ENCODE data around the gene ERICH3.
"Not testable (repeated sequence)": the region's sequence is repeated elsewhere in the genome, so short reads cannot be mapped to it uniquely, and the experiment has no call there.

The ERICH3 gene

GRCh38 chr1:74681001-74681400 is 7.4 kb upstream of the ERICH3 start:
- DNase-seq, result no peak

DNA sequence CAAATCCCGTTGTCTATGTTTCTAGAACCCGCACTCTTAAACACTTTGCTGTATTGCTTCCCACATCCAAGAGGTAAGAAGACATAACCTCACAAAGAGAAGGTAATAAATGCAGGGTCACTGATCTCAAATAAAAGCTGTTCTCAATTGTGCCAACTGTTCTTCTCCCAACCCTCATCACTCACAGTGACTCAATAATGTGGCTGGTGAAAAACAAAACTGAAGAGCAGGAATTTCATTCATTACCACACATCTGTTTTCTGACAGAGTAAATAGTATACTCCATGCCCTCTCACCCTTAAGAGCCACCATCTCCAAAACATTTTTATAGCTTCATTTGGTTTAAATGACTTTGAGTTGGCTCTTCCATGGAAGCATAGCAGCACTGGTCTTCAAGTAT is 6.2 kb upstream of the ERICH3 start:
- DNase-seq, result no peak

GRCh38 chr1:74677926-74678325 is 4.3 kb upstream of the ERICH3 start:
- DNase-seq, result no peak

- DNase-seq, result no peak
Observed at GRCh38 chr1:74674278-74675048, 871 bp upstream of the ERICH3 start.

DNA sequence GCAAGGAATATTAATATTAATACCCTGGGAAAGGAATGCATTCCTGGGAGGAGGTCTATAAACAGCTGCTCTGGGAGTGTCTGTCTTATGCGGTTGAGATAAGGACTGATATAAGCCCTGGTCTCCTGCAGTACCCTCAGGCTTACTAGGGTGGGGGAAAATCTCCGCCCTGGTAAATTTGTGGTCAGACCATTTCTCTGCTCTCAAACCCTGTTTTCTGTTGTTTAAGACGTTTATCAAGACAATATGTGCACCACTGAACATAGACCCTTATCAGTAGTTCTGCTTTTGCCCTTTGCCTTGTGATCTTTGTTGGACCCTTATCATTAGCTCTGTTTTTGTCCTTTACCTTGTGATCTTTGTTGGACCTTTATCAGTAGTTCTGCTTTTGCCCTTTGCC is 2.7 kb downstream of the ERICH3 start:
- DNase-seq, result not testable (repeated sequence)

GRCh38 chr1:74654708-74655107 is 18.9 kb downstream of the ERICH3 start:
- DNase-seq, result no peak

DNA sequence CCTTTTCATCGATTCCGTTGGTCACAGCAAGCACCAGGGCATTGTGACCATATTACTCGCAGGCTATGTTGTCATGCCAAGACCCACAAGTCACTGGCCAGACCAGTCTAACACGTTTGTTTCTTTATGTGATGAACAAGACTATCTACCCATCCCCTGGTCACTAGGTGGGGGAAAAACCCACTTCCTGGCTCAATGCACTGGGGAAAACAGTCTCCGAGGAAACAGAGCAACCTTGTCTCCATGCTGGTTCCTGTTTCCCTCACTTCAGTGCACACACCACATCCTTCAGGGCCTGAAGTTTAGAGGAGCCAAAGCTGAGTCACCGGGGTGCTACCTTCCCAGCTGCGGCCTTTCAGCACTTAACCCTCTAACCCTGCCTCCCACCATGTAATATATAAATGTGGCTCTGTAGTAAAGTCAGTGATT is 20.9 kb downstream of the ERICH3 start:
- no peak for DNase-seq

- no peak for DNase-seq
Observed at GRCh38 chr1:74650561-74650960, 23.0 kb downstream of the ERICH3 start.

DNA sequence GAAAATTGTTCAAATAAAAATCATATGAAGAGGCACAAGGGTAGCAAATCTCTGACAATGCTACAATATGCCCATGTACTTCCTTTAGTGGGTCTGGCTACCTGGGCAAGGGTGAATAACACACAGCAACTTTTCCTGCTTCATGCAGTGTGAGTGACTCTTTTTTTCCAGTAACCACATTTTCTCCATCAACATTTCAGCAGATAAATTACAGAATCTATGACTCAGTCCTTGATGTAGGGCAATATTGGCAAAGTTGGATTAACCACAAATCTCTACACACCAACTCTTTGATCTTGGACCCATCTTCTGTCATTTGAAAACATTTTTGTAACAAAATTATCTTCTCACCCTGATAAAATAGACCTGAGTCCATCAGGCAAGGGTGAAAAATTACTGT is 31.7 kb downstream of the ERICH3 start:
- DNase-seq, result no peak

- no peak for DNase-seq
Observed at GRCh38 chr1:74641161-74641560, 32.4 kb downstream of the ERICH3 start.

DNA sequence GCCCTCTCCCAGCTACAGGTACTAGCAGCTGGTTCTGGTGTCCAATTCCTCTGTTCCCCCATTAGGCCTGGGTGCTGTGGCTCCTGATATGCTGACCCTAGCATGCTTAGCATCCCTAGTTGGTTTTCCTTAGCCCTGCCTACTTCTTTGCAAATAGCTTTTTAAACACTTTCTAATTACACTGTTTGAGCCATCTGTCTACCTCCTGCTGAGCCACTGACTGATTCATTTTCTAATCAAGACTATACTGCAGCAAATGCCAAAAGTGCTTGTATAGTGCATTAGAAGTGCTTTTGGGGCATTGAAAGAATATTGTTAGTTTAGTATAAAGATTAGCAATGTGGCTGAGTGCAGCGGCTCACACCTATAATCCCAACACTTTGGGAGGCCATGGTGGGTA is 36.3 kb downstream of the ERICH3 start:
- no peak for DNase-seq

- no peak for DNase-seq
Observed at GRCh38 chr1:74629283-74629682, 44.3 kb downstream of the ERICH3 start.

DNA sequence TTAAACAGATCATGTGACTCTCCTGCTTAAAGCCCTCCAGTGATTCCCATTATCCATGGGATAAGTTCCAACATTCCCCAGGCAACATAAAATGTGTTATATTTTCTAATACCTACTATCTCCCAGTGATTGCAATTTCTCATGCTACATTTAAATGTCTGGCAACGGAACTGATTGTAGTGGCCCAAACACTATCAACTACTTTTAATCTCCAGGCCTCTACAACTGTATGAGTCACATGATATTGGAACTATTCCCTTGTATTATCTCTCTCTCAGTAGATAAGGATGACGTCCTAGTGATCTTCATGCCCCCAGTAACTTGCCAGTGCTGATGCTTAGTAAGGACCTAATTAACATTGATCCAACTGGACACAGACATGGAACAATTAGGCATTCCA is 49.9 kb downstream of the ERICH3 start:
- DNase-seq, result no peak

- DNase-seq, result no peak
Observed at GRCh38 chr1:74620242-74620641, 53.4 kb downstream of the ERICH3 start.

DNA sequence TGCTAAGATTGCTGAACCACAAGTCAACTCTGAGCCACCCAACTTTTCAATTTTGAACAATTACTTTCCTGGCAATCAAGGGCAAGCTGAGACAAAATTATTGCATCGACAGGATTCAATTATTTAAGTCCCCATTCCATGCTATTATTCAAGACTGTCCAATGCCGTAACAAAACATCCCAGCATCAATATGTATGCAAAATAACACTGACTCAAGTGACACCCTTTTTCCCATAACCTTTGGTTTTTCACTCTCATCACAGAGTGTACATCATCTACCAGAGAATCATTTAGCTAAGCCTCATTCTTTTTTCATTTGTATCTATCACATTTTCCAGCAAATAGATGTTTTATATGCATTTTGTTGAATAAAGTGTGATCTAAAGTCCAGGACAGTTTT is 54.6 kb downstream of the ERICH3 start:
- no peak for DNase-seq

GRCh38 chr1:74613894-74614293 is 59.7 kb downstream of the ERICH3 start:
- no peak for DNase-seq

DNA sequence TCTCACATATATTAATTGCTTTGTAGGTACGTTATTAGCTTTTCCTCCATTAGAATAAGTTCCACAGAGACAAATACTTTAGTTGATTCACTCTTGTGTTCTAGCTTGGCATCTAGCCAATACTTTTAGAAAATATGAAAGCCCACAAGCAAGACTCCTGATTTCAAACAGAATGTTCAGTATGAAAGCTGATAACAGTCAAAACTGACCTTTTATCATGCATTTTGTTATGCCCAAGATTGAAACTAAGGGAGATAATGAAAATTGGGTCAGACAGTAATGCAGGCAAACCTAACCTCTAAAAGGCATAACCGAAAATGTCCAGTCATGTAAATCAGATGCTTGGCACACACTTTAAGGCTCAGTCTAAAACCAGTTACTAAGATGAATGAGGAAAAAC is 61.7 kb downstream of the ERICH3 start:
- no peak for DNase-seq

DNA sequence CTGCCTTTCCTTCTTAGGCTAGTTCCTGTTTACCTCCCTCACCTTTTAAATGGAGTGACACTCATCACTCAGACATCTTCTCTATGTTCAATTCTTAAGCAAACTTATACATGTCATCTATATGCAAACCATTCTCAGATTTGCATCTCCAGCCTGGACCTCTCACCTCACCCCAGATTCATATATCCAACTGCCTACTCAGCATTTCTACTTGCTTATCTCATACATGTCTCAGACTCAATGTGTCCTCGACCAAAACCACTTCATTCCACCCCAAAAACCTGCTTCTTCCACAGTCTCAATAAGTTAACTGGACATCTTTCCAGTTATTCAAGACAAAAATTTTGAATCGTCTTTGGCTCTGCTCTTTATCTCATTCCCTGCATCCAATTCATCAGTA is 62.6 kb downstream of the ERICH3 start:
- DNase-seq, result no peak

DNA sequence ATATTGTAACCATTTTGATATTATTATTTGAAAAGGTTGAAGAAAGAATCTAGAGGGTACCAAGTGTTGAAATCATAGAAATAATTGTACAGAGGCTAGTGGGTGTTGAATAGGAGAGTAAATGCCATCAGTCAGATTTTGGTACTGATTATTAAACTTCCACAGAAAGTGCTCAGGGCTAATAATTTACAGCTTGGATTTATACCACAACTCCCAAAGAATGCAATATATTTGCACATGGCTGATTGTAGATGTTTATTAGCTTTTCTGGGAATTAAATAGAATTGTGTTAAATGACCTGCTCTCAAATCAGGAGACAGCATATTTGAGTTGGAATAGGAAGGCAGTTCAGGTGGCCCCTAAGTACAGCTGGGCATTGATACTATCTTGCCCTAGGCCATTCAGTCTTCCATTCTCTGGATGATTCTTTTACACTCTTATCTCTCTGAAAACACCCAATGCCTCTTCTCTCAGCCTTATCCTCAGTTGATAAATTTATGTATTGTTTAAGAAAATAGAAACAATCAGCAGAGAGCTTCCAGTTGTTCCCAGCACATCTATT is 63.7 kb downstream of the ERICH3 start:
- no peak for DNase-seq

DNA sequence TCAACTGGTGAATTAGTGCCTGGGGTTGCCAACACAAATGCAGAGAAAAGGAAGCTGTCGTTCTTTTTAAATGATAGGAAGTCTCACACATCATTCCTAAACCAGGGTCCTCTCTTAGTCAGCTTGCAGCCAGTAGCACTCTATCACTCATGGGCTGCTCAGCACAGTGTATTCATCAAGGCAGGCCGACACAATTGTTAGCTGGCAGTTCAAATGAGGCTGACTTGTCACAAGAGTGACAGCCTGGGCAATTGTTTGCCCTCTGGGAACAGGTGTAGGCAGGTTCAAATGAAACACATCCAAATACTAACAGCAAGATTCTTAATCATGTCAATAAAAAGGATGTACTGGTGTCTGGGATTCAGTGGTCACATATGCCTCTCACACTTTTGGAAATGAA is 76.9 kb downstream of the ERICH3 start:
- DNase-seq, result no peak

DNA sequence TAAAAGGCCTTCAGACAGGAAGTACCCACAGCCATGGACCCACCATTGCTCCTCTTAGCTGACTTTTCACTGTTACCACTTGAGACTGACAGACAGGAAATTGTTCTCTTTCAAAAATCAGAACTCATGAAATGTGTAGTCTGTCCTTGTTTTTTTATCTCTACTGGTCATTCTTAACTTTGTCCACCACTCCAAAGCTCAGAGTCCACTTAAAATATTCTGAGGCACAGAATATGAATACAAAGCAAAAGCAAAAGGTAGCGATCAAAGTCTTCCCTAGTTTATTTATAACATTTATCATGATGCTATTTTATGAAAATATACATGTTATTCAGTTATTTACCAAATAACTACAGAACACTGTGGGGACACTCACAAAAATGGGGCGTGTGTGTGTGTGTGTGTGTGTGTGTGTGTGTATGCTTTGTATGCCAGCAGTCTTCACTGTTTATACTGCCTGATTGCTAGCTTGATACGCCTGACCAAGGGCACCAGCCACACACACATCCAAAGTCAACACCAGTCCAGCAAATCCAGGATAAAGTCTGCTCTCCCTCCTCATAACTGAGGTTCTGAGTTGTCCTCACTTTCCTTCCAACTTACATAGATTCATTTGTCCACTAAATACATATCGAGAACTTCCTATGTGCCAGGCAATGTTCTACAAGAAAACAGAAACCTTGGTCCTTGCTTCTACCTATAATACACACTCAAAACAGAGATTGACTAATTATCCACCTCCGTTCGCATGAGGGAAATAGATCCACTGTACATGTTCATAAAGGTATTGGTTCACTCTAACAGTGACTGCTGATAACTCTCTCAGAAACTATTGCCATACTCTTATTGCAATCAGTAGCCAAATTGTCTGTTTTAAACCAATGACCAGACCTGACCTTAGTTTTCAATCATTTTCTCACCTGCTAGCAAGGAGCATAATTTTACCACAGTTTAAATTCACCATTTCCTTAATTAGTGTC is 79.4 kb downstream of the ERICH3 start:
- no peak for DNase-seq

DNA sequence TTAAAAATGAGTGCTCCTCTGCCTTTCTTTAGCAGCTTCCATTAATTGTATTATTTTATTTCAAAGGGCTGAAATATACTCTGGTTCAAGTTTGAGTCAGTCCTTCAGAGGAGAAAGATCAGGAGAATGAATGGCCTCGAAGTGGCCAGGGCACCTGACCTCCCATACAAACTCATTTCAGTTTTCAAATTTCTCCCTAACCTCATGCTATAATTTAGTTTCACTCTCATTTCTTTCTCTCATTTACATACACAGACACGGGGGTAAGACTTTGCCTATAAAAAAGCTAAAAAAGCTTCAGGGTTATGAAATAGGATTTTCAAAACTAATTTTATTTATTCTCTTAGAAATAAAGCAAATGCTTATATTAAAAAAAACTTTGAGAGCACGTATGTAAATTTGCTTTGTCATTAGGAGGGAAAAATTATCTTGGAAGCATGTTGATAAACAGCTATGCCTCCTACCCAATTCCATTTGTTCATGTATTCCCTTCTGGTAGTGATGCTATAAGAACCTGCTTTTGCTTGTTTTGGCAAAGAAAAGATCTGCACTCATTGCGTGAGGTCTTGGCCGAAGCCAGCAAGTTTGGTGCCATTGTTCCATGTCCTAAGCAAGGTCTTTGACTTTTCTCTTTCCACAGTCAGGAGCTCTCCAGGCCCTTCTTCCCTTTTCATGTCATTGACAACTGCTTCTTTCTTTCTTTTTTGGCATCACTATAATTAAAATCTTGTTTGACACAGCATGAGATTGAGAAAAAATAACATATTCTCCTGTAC is 80.8 kb downstream of the ERICH3 start:
- DNase-seq, result no peak

- no peak for DNase-seq
Observed at GRCh38 chr1:74591949-74592348, 81.6 kb downstream of the ERICH3 start.
